ENCODE data around the gene TRABD. TPM values are rescaled to one million over a fixed set of nuclear protein-coding genes. Genes with fewer than 3 reads are reported as not detected.

Gene TRABD
- total RNA-seq, 1 experiment from 2014 or later = 57.3 TPM

DNA sequence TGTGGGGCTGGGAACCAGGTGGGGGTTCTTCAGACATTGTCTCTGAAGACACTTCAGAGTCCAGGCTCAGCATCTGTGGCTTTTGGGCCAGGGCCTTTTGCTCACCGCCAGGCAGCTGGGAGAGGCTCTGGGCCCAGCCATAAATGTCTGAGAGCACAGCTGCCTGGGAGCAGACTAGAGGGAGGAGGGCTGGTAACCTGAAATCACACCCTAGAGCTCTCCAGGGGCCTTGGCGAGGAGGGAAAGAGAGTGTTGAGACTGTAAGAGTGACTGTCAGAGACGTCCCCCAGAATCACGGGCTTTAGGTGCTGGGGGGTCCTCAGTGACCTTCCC lies 4.1 kb downstream of the TRABD start:
- Mint-ChIP-seq H3K4me1 (ENCODE audit: low read depth, unreplicated experiment) (peaks cover 14% of the 10 kb centered on the region), H3K27ac (ENCODE audit: unreplicated experiment) (peak overlapping the region; percentile 85), H3K36me3 (ENCODE audit: insufficient read depth, unreplicated experiment) (peaks cover 45% of the 10 kb centered on the region), H3K9me3 (ENCODE audit: low read depth, unreplicated experiment) (no peaks in the 10 kb centered on the region), H3K4me3 (ENCODE audit: low read depth, unreplicated experiment) (peak overlapping the region; percentile 71), H3K27me3 (ENCODE audit: unreplicated experiment) (no peaks in the 10 kb centered on the region)
- TF ChIP-seq, protein P1, sequence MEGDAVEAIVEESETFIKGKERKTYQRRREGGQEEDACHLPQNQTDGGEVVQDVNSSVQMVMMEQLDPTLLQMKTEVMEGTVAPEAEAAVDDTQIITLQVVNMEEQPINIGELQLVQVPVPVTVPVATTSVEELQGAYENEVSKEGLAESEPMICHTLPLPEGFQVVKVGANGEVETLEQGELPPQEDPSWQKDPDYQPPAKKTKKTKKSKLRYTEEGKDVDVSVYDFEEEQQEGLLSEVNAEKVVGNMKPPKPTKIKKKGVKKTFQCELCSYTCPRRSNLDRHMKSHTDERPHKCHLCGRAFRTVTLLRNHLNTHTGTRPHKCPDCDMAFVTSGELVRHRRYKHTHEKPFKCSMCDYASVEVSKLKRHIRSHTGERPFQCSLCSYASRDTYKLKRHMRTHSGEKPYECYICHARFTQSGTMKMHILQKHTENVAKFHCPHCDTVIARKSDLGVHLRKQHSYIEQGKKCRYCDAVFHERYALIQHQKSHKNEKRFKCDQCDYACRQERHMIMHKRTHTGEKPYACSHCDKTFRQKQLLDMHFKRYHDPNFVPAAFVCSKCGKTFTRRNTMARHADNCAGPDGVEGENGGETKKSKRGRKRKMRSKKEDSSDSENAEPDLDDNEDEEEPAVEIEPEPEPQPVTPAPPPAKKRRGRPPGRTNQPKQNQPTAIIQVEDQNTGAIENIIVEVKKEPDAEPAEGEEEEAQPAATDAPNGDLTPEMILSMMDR (IDR thresholded peaks at IDR 0.05; ENCODE audit: unreplicated experiment) = no peak
- intact Hi-C loops (cut with micrococcal nuclease; ENCODE audit: unreplicated experiment) = no loop called here
- CTCF ChIA-PET = interaction anchor here (0.6 to 1.4 kb wide), 4 partner anchors 19 to 250 kb away, joined by 4 to 9 read pairs (median 4); no protein-coding TSS in a partner anchor
- no TSS peak for BruUV-seq (replicated peaks)
- no peak for DNase-seq

- no TSS peak for BruUV-seq (replicated peaks)
- intact Hi-C loops (cut with micrococcal nuclease; ENCODE audit: unreplicated experiment) = no loop called here
- TF ChIP-seq, protein P1 (IDR thresholded peaks at IDR 0.05; ENCODE audit: unreplicated experiment) = peak; percentile 57
- Mint-ChIP-seq H3K36me3 (ENCODE audit: insufficient read depth, unreplicated experiment) (peaks cover 49% of the 10 kb centered on the region), H3K4me3 (ENCODE audit: low read depth, unreplicated experiment) (peak overlapping the region; percentile 71), H3K9me3 (ENCODE audit: low read depth, unreplicated experiment) (no peaks in the 10 kb centered on the region), H3K4me1 (ENCODE audit: low read depth, unreplicated experiment) (peaks cover 14% of the 10 kb centered on the region), H3K27ac (ENCODE audit: unreplicated experiment) (peak overlapping the region; percentile 85), H3K27me3 (ENCODE audit: unreplicated experiment) (no peaks in the 10 kb centered on the region)
- DNase-seq = peak; percentile 80
- CTCF ChIA-PET = interaction anchor here (0.7 to 1.4 kb wide), 3 partner anchors 18 to 41 kb away, joined by 4 to 9 read pairs (median 4); no protein-coding TSS in a partner anchor
Measured at GRCh38 chr22:50190182-50190940, 4.6 kb downstream of the TRABD start.

DNA sequence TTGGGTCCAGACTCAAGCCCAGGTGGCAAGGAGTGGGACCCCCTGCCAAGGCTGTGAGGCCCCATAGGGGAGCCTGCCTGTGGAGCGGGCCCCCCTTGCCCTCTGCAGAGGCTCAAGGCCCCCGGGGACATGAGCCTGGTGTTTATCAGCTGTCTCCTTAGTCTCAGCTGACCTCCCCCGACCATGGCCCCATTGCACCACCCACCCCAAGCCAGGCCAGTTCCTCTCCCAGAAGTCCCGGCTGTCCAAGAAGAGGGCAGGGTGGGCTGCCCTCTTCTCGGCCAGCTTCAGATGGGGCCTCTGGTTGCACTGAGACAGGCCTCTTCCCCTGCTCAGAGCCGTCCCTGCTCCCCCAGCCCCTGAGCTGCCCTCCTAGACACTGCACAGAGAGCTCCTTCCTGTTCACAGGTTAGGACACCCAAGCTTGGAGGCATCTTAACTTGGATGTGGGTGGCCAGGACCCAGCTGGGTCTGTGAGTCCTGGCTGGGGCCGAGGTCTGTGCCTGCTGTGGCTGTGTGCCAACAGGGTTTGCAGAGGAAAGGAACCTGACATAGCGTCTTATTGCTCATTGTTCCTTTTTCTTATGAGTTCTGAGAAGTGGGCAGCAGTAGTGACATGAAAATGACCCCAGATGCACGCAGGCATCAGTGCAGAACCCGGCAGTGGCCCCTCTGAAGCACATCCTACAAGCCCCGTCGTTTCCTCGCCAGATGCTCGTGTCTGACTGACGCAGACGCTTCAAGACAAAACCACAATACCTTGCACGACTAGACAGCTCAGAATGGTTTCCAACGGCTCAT lies 5.4 kb downstream of the TRABD start:
- DNase-seq = no peak
- peak overlapping the region; percentile 85 for H3K27ac Mint-ChIP-seq (ENCODE audit: unreplicated experiment)
- peak overlapping the region; percentile 71 for H3K4me3 Mint-ChIP-seq (ENCODE audit: low read depth, unreplicated experiment)
- H3K4me1 Mint-ChIP-seq (ENCODE audit: low read depth, unreplicated experiment) = peaks cover 14% of the 10 kb centered on the region
- TSS peak; percentile 25 for BruUV-seq (replicated peaks)
- no peaks in the 10 kb centered on the region for H3K27me3 Mint-ChIP-seq (ENCODE audit: unreplicated experiment)
- H3K9me3 Mint-ChIP-seq (ENCODE audit: low read depth, unreplicated experiment) = no peaks in the 10 kb centered on the region
- intact Hi-C loops (cut with micrococcal nuclease; ENCODE audit: unreplicated experiment) = no loop called here
- TF ChIP-seq, protein P1 (IDR thresholded peaks at IDR 0.05; ENCODE audit: unreplicated experiment) = no peak
- CTCF ChIA-PET = interaction anchor here (1.4 kb wide), 2 partner anchors 17 to 42 kb away, joined by 4 to 9 read pairs; no protein-coding TSS in a partner anchor
- peaks cover 43% of the 10 kb centered on the region for H3K36me3 Mint-ChIP-seq (ENCODE audit: insufficient read depth, unreplicated experiment)

DNA sequence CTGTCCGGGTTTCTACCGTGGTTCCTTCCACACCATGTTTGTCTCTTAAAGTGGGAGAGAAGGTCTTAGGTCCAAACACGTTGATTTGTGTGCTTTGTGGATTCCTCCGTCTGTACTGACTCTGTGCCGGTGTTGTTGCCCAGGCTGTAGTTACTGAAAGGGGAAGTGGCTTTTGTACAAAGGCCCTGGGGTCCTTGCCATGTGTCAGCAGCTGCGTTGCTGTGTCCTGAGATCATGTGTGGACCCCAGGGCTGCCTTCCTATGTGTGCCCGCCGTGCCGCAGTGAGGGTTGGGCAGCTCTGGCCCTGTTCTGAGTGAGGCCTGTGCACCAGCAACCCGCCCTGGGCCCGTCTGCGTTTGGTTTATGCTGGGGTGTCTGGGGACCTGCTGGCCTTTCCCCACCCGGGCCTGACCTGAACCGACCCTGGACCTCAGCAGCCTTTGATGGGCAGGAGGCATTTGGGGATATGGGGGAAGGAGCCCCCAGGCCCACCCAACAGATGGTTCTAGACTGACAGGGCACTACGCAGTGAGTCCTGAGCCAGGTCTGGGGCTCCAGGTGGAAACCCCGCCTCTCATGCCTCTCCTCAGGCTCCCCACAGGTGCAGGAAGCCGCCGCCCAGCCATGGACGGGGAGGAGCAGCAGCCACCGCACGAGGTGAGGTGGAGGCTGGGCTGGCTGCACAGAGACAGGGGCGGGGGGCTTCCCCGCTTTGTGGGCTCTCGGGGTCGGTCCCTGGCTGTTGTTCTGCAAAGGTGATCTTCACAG lies 6.9 kb downstream of the TRABD start:
- Mint-ChIP-seq H3K27me3 (ENCODE audit: unreplicated experiment) (no peaks in the 10 kb centered on the region), H3K36me3 (ENCODE audit: insufficient read depth, unreplicated experiment) (peaks cover 36% of the 10 kb centered on the region), H3K27ac (ENCODE audit: unreplicated experiment) (no peak overlapping the region), H3K4me1 (ENCODE audit: low read depth, unreplicated experiment) (peaks cover 14% of the 10 kb centered on the region), H3K9me3 (ENCODE audit: low read depth, unreplicated experiment) (no peaks in the 10 kb centered on the region), H3K4me3 (ENCODE audit: low read depth, unreplicated experiment) (no peak overlapping the region)
- CTCF ChIA-PET = no interaction called here
- no TSS peak for BruUV-seq (replicated peaks)
- TF ChIP-seq, protein P1 (IDR thresholded peaks at IDR 0.05; ENCODE audit: unreplicated experiment) = no peak
- intact Hi-C loops (cut with micrococcal nuclease; ENCODE audit: unreplicated experiment) = no loop called here
- no peak for DNase-seq

Measured in Calu3 (cell line).